ENCODE results near the gene SRRT.
A peak's percentile ranks its signal among the peaks of the same experiment; 100 is the strongest.

SRRT gene

DNA sequence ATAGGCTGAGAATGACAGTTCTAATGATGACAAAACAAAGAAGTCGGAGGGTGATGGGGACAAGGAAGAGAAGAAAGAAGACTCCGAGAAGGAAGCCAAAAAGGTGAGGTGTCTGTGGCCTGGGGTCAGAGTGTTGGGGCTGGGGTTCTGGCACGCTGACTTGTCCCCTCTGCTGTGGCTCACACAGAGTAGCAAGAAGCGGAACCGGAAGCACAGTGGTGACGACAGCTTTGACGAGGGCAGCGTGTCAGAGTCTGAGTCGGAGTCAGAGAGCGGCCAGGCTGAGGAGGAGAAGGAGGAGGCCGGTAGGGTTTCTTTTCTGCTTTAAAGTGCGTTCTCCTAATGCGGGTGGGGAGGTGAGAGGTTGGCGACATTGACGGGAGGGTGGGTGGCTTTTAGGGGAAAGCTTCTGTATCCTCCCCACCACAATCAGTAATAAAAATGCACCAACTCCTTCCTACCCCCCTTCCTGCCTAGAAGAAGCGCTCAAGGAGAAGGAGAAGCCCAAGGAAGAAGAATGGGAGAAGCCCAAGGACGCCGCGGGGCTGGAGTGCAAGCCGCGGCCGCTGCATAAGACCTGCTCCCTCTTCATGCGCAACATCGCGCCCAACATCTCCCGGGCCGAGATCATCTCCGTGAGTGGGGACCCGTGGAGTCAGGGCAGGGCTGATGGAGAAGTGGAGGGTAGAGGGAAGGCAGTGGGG lies 10.0 kb downstream of the SRRT start:
- no peak overlapping the region for H3K4me2 ChIP-seq (ENCODE audit: low read length)
- no peak overlapping the region for H3K4me3 ChIP-seq (ENCODE audit: low read length)
- H3K36me3 ChIP-seq (ENCODE audit: insufficient read depth, low read length) = peaks cover 85% of the 10 kb centered on the region
- H3K9ac ChIP-seq (ENCODE audit: low read depth, low read length) = no peak overlapping the region
- no peaks in the 10 kb centered on the region for H3K27me3 ChIP-seq (ENCODE audit: control insufficient read depth, insufficient read depth, low read length)
- peaks cover 22% of the 10 kb centered on the region for H3K4me1 ChIP-seq (ENCODE audit: control insufficient read depth, insufficient read depth, low read length)
- H3K9me3 ChIP-seq (replicated peaks; ENCODE audit: low read length) = no peaks in the 10 kb centered on the region

DNA sequence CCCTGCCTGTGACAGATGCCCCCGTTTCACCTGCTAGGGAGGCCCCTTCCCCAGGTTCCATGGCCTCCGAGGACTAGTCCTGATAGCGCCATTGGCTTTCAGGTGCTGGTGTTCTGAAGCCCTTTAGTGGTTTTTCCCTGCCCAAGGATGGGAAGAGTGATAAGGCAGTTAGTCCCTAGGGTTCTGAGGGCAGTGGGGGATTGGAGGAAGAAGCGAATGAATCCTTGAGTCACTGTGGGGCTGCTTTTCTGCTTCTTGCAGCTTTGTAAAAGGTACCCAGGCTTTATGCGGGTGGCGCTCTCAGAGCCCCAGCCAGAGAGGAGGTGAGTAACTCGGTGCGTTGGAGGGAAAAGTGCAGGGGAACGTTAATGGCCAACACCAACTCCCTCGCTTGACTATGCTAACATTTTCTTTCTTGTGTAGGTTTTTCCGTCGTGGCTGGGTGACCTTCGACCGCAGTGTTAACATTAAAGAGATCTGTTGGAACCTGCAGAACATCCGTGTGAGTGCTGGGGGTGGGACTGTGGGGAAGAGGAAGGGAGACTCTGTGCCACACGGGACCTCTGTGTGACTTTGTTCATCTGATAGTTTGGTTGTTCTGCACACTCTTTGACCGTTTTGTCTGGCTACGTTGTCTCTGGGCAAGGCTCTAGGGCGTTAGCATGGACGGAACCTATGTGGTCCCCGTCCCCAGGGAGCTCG lies 10.7 kb downstream of the SRRT start:
- Histone ChIP-seq H3K27me3 (ENCODE audit: control insufficient read depth, insufficient read depth, low read length) (no peaks in the 10 kb centered on the region), H3K4me1 (ENCODE audit: control insufficient read depth, insufficient read depth, low read length) (peaks cover 28% of the 10 kb centered on the region), H3K4me3 (ENCODE audit: low read length) (no peak overlapping the region), H3K9ac (ENCODE audit: low read depth, low read length) (no peak overlapping the region), H3K4me2 (ENCODE audit: low read length) (no peak overlapping the region), H3K36me3 (ENCODE audit: insufficient read depth, low read length) (peaks cover 80% of the 10 kb centered on the region), H3K9me3 (replicated peaks; ENCODE audit: low read length) (no peaks in the 10 kb centered on the region)

DNA sequence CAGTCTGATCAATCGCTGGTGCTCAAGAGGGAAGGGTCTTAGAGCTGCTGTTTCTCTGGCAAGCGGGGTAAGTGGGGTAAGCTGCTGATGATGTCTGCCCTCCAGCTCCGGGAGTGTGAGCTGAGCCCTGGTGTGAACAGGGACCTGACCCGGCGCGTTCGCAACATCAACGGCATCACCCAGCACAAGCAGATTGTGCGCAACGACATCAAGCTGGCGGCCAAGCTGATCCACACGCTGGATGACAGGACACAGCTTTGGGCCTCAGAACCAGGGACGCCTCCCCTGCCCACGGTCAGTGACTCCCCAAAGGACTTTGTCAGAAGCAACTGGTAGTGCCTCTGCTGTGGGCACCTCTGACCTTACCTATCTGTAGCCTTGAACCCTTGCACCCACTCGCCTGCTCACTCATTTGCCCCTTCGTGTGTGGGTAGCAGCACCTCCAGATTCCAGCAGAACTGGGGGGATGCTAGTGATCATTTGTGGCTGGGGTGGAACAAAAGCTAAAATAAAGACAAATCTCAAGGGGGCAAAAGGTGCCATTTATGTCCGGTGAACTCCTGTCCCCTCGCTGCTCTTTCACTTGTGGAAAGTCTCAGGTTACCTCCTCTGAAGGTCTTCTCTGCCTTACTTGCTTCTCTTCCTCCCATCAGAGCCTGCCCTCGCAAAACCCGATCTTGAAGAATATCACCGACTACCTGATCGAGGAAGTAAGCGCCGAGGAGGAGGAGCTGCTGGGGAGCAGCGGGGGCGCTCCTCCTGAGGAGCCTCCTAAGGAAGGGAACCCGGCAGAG lies 11.4 kb downstream of the SRRT start:
- H3K36me3 ChIP-seq (ENCODE audit: insufficient read depth, low read length) = peaks cover 75% of the 10 kb centered on the region
- peaks cover 31% of the 10 kb centered on the region for H3K4me1 ChIP-seq (ENCODE audit: control insufficient read depth, insufficient read depth, low read length)
- H3K4me3 ChIP-seq (ENCODE audit: low read length) = no peak overlapping the region

DNA sequence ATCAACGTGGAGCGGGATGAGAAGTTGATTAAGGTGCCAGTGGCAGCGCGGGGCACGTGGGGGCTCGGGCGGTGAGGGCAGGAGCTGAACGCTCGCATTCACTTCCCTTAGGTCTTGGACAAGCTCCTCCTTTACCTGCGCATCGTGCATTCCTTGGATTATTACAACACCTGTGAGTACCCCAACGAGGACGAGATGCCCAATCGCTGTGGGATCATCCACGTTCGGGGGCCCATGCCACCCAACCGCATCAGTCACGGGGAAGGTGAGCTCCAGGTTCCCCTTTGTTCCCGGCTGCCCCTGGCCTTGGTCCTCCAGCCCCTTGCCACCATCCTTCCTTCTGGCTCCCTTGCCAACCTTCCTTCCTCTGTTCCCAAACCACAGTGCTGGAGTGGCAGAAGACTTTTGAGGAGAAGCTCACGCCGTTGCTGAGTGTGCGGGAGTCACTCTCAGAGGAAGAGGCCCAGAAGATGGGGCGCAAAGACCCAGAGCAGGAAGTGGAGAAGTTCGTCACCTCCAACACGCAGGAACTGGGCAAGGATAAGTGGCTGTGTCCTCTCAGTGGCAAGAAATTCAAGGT lies 12.1 kb downstream of the SRRT start:
- H3K36me3 ChIP-seq (ENCODE audit: insufficient read depth, low read length) = peaks cover 68% of the 10 kb centered on the region
- no peak overlapping the region for H3K4me2 ChIP-seq (ENCODE audit: low read length)
- no peaks in the 10 kb centered on the region for H3K9me3 ChIP-seq (replicated peaks; ENCODE audit: low read length)
- H3K4me1 ChIP-seq (ENCODE audit: control insufficient read depth, insufficient read depth, low read length) = peaks cover 31% of the 10 kb centered on the region
- no peak overlapping the region for H3K9ac ChIP-seq (ENCODE audit: low read depth, low read length)
- H3K4me3 ChIP-seq (ENCODE audit: low read length) = no peak overlapping the region
- no peaks in the 10 kb centered on the region for H3K27me3 ChIP-seq (ENCODE audit: control insufficient read depth, insufficient read depth, low read length)

More for the DNA sequence above, 11.4 kb downstream of the SRRT start:
- H3K27me3 ChIP-seq (ENCODE audit: control insufficient read depth, insufficient read depth, low read length) = no peaks in the 10 kb centered on the region
- no peaks in the 10 kb centered on the region for H3K9me3 ChIP-seq (replicated peaks; ENCODE audit: low read length)
- no peak overlapping the region for H3K4me2 ChIP-seq (ENCODE audit: low read length)
- H3K9ac ChIP-seq (ENCODE audit: low read depth, low read length) = no peak overlapping the region

DNA sequence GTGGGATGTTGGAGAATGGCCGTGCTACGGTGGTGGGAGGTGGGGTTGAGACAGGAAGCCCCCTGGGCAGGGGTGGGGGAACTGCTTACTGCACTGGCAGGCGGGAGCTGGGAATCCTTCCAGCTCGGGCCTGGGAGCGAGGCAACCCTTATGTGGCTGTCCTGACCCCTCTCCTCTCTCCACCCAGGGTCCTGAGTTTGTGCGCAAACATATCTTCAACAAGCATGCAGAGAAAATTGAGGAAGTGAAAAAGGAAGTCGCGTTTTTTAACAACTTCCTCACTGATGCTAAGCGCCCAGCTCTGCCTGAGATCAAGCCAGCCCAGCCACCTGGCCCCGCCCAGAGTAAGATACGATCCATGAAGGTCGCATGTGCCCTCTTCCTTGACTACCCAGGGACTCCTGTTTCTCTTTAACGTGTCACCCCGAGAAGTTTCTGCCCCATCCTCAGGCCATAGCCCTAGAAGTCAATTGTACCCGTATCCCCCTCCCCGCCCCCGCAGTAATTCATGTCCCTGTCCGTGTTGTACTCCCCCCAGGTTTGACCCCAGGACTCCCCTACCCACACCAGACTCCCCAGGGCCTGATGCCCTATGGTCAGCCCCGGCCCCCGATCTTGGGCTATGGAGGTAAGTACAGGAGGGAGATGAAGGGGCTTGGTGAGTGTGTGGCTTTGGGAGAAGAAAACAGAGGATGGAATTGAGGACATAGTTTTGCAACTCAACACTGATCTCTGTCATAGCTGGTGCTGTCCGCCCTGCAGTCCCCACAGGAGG lies 12.8 kb downstream of the SRRT start:
- H3K4me3 ChIP-seq (ENCODE audit: low read length) = peak overlapping the region; percentile 85

DNA sequence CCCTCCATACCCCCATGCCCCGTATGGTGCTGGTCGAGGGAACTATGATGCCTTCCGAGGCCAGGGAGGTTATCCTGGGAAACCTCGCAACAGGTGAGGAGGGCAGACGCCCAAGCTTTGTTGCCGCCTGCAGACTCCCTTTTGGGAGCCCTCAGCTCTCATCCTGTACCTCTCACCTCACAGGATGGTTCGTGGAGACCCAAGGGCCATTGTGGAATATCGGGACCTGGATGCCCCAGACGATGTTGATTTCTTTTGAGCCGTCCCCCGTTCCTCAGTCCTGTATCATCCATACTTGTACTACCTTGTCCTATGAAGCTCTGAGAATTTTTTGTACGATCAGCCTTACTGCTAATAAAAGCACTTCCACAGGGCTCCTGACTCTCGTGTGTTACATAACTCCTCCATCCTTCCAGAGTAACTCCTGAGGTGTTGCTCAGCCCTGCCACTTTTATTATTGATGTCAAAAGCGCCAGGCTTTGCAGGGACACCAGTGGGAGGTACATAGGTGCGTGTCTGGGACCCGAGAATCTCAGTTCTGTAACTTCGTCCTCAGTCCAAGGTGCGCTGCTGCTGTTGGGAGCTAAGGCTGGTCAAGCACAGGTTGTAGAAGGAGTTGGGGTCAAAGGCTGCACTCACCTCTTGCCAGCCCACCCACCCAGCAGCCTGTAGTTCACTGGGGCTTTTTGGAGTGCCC lies 13.5 kb downstream of the SRRT start:
- no peaks in the 10 kb centered on the region for H3K27me3 ChIP-seq (ENCODE audit: control insufficient read depth, insufficient read depth, low read length)
- peaks cover 55% of the 10 kb centered on the region for H3K36me3 ChIP-seq (ENCODE audit: insufficient read depth, low read length)
- H3K4me3 ChIP-seq (ENCODE audit: low read length) = peak overlapping the region; percentile 85
- H3K9me3 ChIP-seq (replicated peaks; ENCODE audit: low read length) = no peaks in the 10 kb centered on the region
- H3K4me2 ChIP-seq (ENCODE audit: low read length) = peak overlapping the region; percentile 98
- peak overlapping the region; percentile 89 for H3K9ac ChIP-seq (ENCODE audit: low read depth, low read length)
- H3K4me1 ChIP-seq (ENCODE audit: control insufficient read depth, insufficient read depth, low read length) = peaks cover 31% of the 10 kb centered on the region

More for the DNA sequence above, 12.8 kb downstream of the SRRT start:
- peak overlapping the region; percentile 89 for H3K9ac ChIP-seq (ENCODE audit: low read depth, low read length)
- peak overlapping the region; percentile 98 for H3K4me2 ChIP-seq (ENCODE audit: low read length)
- H3K36me3 ChIP-seq (ENCODE audit: insufficient read depth, low read length) = peaks cover 62% of the 10 kb centered on the region
- H3K27me3 ChIP-seq (ENCODE audit: control insufficient read depth, insufficient read depth, low read length) = no peaks in the 10 kb centered on the region
- H3K9me3 ChIP-seq (replicated peaks; ENCODE audit: low read length) = no peaks in the 10 kb centered on the region
- H3K4me1 ChIP-seq (ENCODE audit: control insufficient read depth, insufficient read depth, low read length) = peaks cover 31% of the 10 kb centered on the region

DNA sequence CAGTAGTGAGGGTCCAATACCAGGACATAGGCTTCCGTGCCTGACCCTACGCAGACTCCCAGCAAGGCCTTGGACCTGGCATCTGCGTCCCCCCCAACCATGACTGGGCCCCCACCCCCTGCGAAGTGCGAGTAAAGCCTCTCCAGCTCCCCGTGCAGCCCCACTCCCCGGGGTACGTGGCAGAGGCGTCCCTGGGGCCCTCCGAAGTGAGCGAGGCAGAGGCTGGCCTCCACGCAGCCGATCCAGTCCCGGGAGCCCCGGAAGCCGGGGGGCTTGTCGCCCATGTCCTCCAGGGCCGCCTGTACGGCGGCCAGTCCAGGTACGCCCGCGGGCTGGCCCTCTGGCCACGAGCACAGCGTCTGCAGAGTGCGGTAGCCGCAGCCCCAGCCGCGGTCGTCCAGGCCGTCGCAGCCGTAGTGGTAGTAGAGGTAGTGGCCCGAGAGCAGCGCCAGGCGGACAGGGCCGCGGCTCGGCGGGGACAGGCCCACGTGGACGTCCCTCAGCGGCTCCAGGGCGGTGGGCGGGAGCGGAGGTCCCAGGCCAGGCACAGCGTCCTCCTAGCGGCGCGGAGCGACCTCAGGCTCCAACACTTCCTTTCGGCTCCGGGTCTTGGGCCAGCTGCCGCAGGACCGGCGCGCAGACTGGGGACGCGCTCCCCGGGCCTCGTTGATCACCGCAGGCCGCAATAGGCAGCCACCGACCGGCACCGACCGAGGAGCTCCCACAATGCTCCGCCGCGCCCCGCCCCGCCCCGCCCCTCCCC lies 14.3 kb downstream of the SRRT start, which contains the start of gene UFSP1:
Gene UFSP1 (minus strand): TSS at position 728 of the 763 bp plus-strand sequence. CDS start 444 bp downstream, at position 284.
- H3K4me1 ChIP-seq (ENCODE audit: control insufficient read depth, insufficient read depth, low read length) = peaks cover 31% of the 10 kb centered on the region

DNA sequence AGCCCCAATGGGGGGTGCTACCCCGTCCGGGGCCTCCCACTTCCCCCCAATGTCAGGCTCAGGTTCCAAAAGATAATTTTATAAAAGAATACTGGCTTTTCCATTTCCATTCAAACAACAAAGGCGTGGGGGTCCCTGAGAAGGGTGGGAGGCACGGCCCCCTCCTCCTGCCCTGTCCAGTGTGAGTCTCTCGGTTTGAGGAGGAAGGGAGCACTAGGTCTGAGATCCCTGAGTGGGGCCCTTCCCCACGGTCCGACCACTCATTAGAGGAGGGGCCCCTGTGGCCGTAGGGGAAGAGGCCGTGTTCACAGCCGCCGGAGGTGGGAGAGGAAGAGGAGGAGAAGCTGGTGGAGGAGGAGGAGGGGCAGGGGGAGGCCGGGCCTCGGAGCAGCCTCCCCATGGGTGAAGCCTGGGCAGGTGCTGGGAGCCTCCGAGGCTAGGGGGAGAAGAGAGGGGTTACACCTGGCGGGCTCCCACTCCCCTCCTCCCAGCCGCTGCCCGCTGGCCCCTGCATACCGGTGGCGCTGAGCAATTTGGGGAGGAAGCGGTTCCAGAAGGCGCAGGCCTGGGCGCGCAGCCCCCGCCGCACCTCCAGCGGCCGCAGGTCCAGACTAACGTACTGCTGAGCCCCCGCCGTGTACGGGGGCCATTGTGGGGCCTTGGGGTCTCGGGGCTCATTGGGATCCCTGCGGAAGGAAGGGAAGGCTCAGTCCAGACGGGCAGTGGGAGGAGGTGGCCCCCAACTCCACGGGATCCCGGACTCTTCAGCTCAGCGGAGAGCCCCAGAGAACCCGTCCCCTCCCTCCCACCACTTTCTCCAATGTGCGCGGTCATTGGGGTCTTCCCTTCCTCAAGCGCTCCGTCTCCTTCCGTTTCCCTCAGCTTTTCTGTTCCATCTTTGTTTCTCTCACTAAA lies 16.0 kb downstream of the SRRT start:
- Histone ChIP-seq H3K9ac (ENCODE audit: low read depth, low read length) (peak overlapping the region; percentile 78), H3K27me3 (ENCODE audit: control insufficient read depth, insufficient read depth, low read length) (peaks cover 3% of the 10 kb centered on the region), H3K4me1 (ENCODE audit: control insufficient read depth, insufficient read depth, low read length) (peaks cover 37% of the 10 kb centered on the region), H3K36me3 (ENCODE audit: insufficient read depth, low read length) (peaks cover 30% of the 10 kb centered on the region), H3K4me3 (ENCODE audit: low read length) (peak overlapping the region; percentile 74), H3K4me2 (ENCODE audit: low read length) (peak overlapping the region; percentile 92), H3K9me3 (replicated peaks; ENCODE audit: low read length) (no peaks in the 10 kb centered on the region)

More for the DNA sequence above, 14.3 kb downstream of the SRRT start, which contains the start of gene UFSP1:
- Histone ChIP-seq H3K9ac (ENCODE audit: low read depth, low read length) (peak within 1 kb of the TSS; percentile 89), H3K36me3 (ENCODE audit: insufficient read depth, low read length) (peaks cover 48% of the 10 kb centered on the region), H3K4me3 (ENCODE audit: low read length) (peak within 1 kb of the TSS; percentile 85), H3K27me3 (ENCODE audit: control insufficient read depth, insufficient read depth, low read length) (no peaks in the 10 kb centered on the region), H3K4me2 (ENCODE audit: low read length) (peak within 1 kb of the TSS; percentile 98), H3K9me3 (replicated peaks; ENCODE audit: low read length) (no peaks in the 10 kb centered on the region)

DNA sequence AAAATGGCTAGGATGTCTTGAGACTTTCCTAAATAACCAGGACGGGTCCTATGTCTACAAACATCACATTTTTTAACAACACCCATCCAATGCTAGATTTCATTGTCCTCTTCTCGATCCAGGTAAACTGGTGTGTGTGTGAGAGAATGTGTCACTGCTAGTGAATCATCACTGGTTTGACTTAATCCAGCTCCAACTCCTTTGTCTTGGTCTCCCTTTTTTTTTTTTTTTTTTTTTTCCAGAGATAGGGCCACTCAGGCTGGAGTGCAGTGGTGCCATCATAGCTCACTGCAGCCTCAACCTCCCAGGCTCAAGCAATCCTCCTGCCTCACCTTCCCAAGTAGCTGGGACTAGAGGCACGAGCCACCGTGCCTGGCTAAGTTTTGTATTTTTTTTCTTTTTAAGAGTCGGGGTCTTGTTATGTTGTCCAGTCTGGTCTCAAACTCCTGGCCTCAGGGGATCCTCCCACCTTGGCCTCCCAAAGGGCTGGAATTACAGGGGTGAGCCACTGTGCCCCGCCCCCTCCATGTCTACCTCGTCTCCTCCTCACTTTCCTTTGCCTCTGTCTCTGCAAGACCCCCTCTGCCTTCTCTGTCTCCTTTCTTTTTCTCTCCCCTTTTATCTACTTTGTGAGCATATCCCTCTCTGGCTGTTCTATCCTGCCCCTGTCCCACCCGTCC lies 16.8 kb downstream of the SRRT start:
- H3K4me1 ChIP-seq (ENCODE audit: control insufficient read depth, insufficient read depth, low read length) = peaks cover 37% of the 10 kb centered on the region
- peaks cover 22% of the 10 kb centered on the region for H3K36me3 ChIP-seq (ENCODE audit: insufficient read depth, low read length)
- peaks cover 11% of the 10 kb centered on the region for H3K27me3 ChIP-seq (ENCODE audit: control insufficient read depth, insufficient read depth, low read length)
- no peak overlapping the region for H3K4me3 ChIP-seq (ENCODE audit: low read length)
- H3K4me2 ChIP-seq (ENCODE audit: low read length) = no peak overlapping the region
- no peaks in the 10 kb centered on the region for H3K9me3 ChIP-seq (replicated peaks; ENCODE audit: low read length)
- H3K9ac ChIP-seq (ENCODE audit: low read depth, low read length) = no peak overlapping the region

All from skeletal muscle satellite cell (primary cell).